HG03095 (cell line): ENCODE data around the gene RAB7B.
A peak's percentile ranks its signal among the peaks of the same experiment; 100 is the strongest.

Experiments used
- ATAC-seq: cut with Tn5 transposase; IDR thresholded peaks from one replicate; pipeline ENCODE4 v1.9.1; 2021; ENCODE audit warnings: moderate library complexity; ENCODE audit not compliant: unreplicated experiment

RAB7B gene

GRCh38 chr1:206023695-206024094 is 20.5 kb upstream of the RAB7B start, which contains the start of gene CTSE:
Gene CTSE (minus strand): TSS chr1:206023895. CDS start chr1:206023791, 104 bp downstream.
- no peak for ATAC-seq

GRCh38 chr1:206022766-206023165 is 19.6 kb upstream of the RAB7B start:
- no peak for ATAC-seq

GRCh38 chr1:206021626-206022365 is 18.6 kb upstream of the RAB7B start:
- ATAC-seq = no peak

DNA sequence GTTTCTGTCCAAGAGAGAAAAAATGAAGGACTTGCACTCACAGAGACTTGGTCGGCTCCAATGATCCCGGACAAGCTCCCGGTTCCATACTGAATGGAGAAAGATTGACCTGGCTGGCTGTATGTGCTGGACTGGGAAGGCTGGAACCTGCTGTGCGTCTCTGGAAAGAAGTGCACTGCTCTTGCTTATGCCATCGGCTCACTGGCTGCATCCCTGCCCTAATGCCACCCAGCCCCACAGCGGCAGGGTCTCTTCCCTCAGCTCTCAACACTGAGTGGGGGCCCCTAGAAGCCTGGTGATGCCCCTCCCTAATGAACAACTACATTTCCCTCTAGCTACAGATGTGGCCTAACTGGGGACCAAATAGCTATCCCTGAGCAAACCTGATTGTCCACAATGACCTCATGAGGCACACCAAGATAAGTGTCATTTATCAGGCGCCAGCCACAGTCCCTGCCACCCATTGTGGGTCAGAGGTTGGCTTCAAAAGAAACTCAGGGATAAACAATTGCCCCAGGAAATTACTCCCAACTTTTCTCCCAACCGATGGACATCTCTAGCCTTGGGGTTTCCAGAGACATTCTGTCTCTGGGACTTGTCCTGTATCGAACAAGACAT is 17.9 kb upstream of the RAB7B start:
- ATAC-seq = no peak

GRCh38 chr1:206020393-206021007 is 17.3 kb upstream of the RAB7B start:
- no peak for ATAC-seq

- no peak for ATAC-seq
Measured at GRCh38 chr1:206015071-206015470, 11.9 kb upstream of the RAB7B start.

DNA sequence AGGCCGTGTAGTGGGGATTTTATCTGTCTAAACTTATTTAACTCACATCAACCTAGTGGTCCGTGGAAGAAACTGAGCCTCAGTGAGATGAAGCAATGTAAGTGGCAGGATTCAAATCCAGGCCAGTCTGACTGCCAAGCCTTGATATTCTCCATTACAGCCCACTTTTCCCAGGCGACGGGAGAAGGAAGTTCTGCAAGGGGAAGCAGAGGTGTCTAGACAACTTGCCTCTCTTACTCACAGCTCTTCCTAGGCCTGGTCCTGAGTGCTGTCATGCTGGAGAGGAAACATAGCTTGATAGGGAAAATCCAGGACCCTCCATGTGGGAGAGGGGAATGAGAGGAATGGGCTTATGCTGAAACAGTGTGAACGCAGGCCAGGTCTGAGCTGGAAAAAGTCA is 11.4 kb upstream of the RAB7B start:
- ATAC-seq = no peak

DNA sequence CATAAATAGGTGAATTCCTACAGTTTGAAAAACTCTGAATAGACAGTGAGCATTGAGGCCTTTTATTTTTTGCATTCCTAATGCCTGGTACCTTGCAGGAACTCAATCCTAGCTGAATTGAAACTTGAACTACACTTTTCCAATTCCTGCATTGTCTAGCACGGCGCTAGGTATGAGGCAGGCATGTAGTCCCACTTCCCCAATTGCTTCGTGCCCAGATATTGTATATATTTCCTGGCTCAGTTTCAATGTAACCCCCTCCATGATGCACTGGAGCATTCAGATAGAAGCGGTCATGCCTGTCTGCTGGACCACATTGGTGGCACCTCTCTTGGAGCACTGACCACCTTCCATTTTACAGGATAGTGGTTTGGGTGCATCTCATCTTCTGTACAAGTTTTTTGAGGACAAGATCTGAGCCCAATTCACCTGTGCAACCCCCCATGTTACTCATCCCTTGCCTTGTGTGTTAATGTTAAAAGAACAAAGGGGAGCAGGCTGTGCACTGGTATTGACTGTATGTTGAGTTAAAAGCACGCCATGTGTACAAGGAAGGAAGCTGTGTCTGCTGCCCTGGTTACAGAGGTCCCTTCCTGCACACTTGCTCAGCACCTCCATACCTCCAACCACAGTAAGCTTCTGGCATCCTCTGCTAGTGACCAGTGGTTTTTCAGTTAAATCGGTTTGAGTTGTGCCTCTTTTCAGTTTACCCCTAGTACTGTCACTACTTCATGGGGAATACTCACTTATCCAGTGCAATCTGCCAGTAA is 10.0 kb upstream of the RAB7B start:
- no peak for ATAC-seq

- peak; percentile 86 for ATAC-seq
Measured at GRCh38 chr1:206012086-206012859, 9.1 kb upstream of the RAB7B start.

DNA sequence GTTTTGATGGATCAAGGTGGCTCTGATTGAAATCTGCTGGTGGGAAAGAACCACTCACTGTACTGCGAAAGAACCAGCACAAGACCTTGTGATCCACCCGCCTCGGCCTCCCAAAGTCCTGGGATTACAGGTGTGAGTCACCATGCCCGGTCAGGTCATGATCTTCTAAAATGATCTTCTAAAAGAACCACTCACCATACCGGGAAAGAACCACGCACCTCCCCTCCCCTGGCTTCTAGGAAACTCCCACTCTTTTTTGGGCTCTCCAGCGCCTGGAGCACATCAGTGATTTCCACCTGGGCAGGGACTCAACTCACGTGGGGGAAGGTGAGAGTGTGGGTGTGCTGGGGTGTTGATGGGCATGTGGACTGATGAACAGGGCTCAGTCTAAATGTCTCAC is 7.9 kb upstream of the RAB7B start:
- no peak for ATAC-seq

DNA sequence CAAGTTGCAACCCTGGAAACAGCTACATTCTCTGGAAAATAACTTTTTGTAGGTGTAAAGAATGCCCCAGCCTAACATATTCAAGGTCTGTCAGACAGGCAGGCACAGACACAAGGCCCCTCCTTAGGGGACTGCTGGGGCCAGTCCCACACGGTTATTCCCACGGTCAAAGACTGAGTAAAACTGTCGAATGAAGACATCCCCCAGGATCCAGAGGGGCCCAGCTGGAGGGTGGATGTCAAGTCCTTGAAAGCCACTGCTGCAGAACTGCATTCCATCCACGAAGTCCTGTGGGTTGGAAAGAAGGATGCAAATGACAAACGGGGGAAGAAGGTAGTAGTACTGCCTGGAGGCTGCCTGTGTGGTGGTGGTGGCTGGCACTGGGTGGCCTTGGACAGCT is 6.9 kb upstream of the RAB7B start:
- no peak for ATAC-seq

DNA sequence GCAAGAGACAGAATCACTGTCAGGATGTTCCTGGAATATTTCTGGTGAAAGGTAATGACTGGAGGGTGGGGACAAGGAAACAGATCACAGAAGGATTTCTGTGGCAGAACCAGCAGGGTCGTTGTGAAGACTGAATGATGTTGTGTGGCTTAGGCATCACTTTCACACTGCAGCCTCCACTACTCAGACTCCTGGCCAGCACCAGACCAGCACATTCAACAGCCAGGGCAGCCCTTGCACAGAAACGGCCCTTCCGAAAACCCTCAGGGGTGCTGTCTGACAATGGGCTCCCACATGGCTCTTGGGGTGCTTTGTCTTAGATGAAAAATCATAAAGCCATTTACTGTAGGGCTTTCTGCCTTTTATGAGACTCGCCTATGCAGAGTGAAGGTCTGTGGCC is 3.8 kb upstream of the RAB7B start:
- ATAC-seq = no peak

DNA sequence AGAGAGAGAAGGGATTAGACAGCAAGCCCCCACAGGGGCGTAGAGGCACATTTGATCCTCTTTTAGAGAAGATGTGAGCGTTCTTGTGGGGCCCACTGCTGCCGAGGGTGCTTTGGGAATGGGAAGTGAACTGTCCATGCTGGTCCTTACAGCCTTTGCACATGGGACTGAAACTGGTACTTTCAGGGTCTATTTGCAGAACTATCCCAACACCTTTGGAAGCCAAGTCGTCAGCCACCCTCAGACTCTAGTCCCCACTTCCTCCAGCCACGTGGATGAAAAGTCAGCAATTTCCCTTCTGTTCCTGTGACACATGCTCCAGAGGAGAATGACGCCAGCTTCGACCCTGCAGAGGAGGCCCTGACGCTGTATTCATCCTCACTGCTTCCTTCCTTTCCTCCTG is 2.6 kb upstream of the RAB7B start:
- ATAC-seq = no peak

- no peak for ATAC-seq
Measured at GRCh38 chr1:206005234-206005633, 2.0 kb upstream of the RAB7B start.

- ATAC-seq = no peak
Measured at GRCh38 chr1:206004826-206005225, 1.6 kb upstream of the RAB7B start.

DNA sequence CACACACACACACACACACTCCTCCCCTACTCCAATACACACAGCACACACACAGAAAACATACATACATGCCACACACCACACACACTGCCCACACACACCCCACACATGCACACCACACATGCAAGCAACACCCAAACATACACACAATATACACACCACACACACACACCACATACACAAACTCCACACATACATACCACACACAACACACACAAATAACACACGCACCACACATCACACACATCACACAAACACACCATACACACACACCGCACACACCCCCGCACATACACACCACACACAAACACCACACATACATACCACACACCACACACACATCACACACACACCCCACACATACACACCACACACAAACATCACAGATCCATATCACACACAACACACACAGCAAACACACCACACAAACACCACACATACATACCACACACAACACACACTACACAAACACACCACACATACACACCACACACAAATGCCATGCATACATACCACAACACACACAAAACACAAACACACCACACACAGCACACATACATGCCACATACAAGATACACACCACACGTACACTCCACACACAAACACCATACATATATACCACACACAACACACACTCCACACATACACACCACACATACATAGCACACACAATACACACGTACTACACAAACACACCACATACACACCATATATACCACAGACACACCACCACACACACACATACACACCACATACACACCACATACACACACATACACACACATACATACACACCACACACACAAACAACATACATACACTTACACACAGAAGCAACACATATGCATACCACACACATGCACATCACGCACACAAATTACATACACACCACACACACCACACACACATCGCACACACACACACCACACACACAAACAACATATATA is 932 bp upstream of the RAB7B start:
- no peak for ATAC-seq

GRCh38 chr1:206002160-206002559 is 1.0 kb downstream of the RAB7B start:
- no peak for ATAC-seq

DNA sequence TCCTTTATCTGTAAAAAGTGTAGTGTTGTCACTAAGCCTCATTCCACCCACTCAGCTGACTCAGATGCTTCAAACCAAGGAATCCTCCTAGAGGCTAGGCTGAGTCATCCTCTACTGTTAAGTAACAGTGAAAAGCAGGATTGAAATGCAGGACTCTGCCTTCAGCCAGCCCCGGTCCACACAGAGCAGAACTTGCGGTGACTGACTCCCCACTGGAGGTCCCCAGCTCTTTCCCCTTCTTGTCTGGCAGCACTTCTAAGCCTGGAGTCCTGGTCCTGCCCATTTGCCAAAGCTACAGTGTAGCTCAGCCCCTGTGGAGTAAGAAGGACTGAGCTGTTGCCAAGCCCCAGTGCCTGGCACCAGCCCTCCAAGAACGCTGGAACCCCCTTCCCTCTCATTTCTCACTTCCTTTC is 1.7 kb downstream of the RAB7B start:
- ATAC-seq = no peak

GRCh38 chr1:206000641-206001339 is 2.4 kb downstream of the RAB7B start:
- no peak for ATAC-seq
